Common myeloid progenitor, CD34-positive (primary cell): ENCODE data around the gene SLC28A3.
"Not testable (repeated sequence)": the region's sequence is repeated elsewhere in the genome, so short reads cannot be mapped to it uniquely, and the experiment has no call there.

Experiments used
- CTCF ChIA-PET: fragments of 350-600 bp; sonication (Branson Sonifier 250); formaldehyde crosslinking; loops from one replicate; lab custom pipeline; 2021; ENCODE audit warnings: antibody characterized with exemption; lab: Charles Lee
- POLR2A ChIA-PET: fragments of 350-600 bp; sonication (Branson Sonifier 250); formaldehyde crosslinking; loops from one replicate; lab custom pipeline; 2021; ENCODE audit warnings: antibody characterized with exemption; lab: Charles Lee
- DNase-seq, 3 donors: peaks; one replicate each; pipeline versions ENCODE4 v3.0.0 to v3.0.0-alpha.2; 2013
- H3K27ac ChIP-seq, 2 experiments: 1 replicate in 1 of 2; 2 replicates in 1 of 2; pipeline ENCODE4 v1.7.0; 2013; ENCODE audit warnings: inconsistent platforms in 2 of 2, low read length in 2 of 2, mild to moderate bottlenecking in 2 of 2, low read depth in 1 of 2, moderate library complexity in 1 of 2; ENCODE audit not compliant: severe bottlenecking in 2 of 2, insufficient read depth in 1 of 2, poor library complexity in 1 of 2
- H3K27me3 ChIP-seq, 5 experiments: replicated peaks in 2 of 5; 1 replicate in 3 of 5; 2 replicates in 2 of 5; pipeline versions ENCODE4 v1.6.1 to v1.7.0; 2013; ENCODE audit warnings: low read length in 4 of 5, mild to moderate bottlenecking in 2 of 5, moderate library complexity in 2 of 5, inconsistent platforms in 1 of 5; ENCODE audit not compliant: insufficient read depth in 5 of 5, control insufficient read depth in 4 of 5
- H3K36me3 ChIP-seq, 4 experiments: 1 replicate in 2 of 4; 2 replicates in 2 of 4; pipeline versions ENCODE4 v1.6.1 to v1.7.0; 2013; ENCODE audit warnings: low read length in 3 of 4, control low read depth in 1 of 4, mild to moderate bottlenecking in 1 of 4; ENCODE audit not compliant: control insufficient read depth in 4 of 4, insufficient read depth in 4 of 4
- H3K4me1 ChIP-seq, 4 experiments: 1 replicate in 3 of 4; 2 replicates in 1 of 4; pipeline versions ENCODE4 v1.6.1 to v1.7.1; 2013; ENCODE audit warnings: low read length in 3 of 4, mild to moderate bottlenecking in 3 of 4, control low read depth in 1 of 4, inconsistent platforms in 1 of 4, moderate library complexity in 1 of 4; ENCODE audit not compliant: control insufficient read depth in 4 of 4, insufficient read depth in 4 of 4; ENCODE audit errors: control extremely low read depth in 1 of 4
- H3K4me3 ChIP-seq, 7 experiments: 1 replicate in 4 of 7; 2 replicates in 3 of 7; pipeline versions ENCODE4 v1.5.1 to v1.7.0; 2013; ENCODE audit warnings: mild to moderate bottlenecking in 7 of 7, low read length in 6 of 7, moderate library complexity in 6 of 7, inconsistent platforms in 2 of 7, low read depth in 2 of 7, control low read depth in 1 of 7; ENCODE audit not compliant: insufficient read depth in 4 of 7, control insufficient read depth in 1 of 7; ENCODE audit errors: extremely low read depth in 1 of 7
- H3K9me3 ChIP-seq, 5 experiments: 1 replicate in 4 of 5; 2 replicates in 1 of 5; pipeline versions ENCODE4 v1.6.1 to v1.7.1; 2013; ENCODE audit warnings: low read length in 4 of 5, mild to moderate bottlenecking in 2 of 5, inconsistent platforms in 1 of 5, low read depth in 1 of 5, moderate library complexity in 1 of 5; ENCODE audit not compliant: control insufficient read depth in 4 of 5, insufficient read depth in 2 of 5; ENCODE audit errors: control extremely low read depth in 1 of 5
- WGBS: methylation state at CpG from one replicate; pipeline ENCODE4 v1.1.5; 2013; ENCODE audit not compliant: insufficient coverage; 5-methylcytosine and 5-hydroxymethylcytosine counted together

SLC28A3 gene

DNA sequence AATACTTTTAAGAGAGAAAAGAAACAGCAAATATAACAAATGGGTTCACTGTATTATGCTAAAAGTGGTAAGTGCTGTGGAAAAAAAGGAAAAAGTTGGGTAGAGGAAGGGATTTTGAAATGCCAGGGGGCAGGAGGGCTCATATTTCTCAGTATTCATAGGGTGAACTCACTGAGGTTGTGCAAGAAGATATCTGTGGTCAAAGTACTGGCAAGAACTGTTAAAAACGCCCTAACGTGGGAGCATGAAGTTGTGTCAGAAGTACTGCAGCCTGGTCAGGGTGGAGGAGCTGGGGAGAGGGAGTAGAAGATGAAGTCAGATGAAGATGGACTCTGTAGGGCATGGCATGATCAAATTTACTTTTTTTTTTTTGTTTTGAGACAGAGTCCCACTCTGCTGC lies 31.2 kb upstream of the SLC28A3 start:
- H3K27ac ChIP-seq = no peak overlapping the region
- WGBS = 81% methylated on average over 2 of the region's 2 CpGs

DNA sequence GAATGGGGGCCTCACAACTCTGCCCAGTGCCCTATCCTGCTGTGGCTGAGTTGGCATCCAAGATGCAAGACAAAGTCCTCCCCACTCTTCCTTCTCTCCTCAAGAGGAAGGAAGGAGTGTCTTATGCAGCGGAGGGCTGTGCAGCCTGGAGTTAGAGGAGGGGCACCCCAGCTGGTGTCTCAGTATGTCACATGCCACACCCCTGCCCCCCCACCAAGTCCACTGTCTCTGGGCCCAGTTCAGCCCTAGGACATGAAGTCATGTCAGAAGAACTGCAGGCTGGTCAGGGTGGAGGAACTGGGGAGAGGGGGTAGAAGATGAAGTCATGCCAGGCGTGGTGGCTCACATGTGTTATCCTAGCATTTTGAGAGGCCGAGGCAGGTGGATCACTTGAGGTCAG lies 28.0 kb upstream of the SLC28A3 start:
- WGBS = 100% methylated on average over 1 of the region's 3 CpGs
- Histone ChIP-seq H3K36me3 (no peaks in the 10 kb centered on the region), H3K27me3 (no peaks in the 10 kb centered on the region), H3K27ac (no peak overlapping the region), H3K4me3 (no peak overlapping the region), H3K9me3 (no peaks in the 10 kb centered on the region), H3K4me1 (peaks cover 0 to 36% (median 18%) of the 10 kb centered on the region in 4 experiments)
- POLR2A ChIA-PET = no interaction called here
- CTCF ChIA-PET = no interaction called here
- DNase-seq = no peak

More for the DNA sequence above, 31.2 kb upstream of the SLC28A3 start:
- Histone ChIP-seq H3K27me3 (no peaks in the 10 kb centered on the region), H3K4me3 (no peak overlapping the region), H3K36me3 (no peaks in the 10 kb centered on the region), H3K9me3 (no peaks in the 10 kb centered on the region), H3K4me1 (peaks cover 0 to 32% (median 16%) of the 10 kb centered on the region in 4 experiments)
- CTCF ChIA-PET = no interaction called here
- POLR2A ChIA-PET = no interaction called here
- DNase-seq = peak in 2 of 3 donors; percentile 4 to 30

DNA sequence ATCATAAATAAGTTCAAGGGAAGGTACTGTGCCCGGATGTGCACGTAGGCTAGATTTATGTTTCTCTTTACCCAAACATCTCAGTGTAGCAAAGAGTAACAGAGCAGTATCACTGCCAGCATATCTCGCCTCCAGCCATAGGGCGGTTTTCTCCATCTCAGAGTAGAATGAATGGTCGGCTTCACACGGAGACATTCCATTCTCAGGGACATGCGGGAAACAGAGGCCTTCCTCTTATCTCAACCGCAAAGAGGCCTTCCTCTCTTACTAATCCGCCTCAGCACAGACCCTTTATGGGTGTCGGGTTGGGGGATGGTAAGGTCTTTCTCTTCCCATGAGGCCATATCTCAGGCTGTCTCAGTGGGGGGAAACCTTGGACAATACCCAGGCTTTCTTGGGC lies 27.2 kb upstream of the SLC28A3 start:
- H3K4me3 ChIP-seq, H3K27me3 ChIP-seq, POLR2A ChIA-PET, H3K9me3 ChIP-seq, H3K27ac ChIP-seq, H3K36me3 ChIP-seq, CTCF ChIA-PET: not testable (repeated sequence)
- peak in 2 of 3 donors; percentile 3 to 66 for DNase-seq
- 33% methylated on average over 8 of the region's 10 CpGs for WGBS
- H3K4me1 ChIP-seq = peaks cover 0 to 36% (median 18%) of the 10 kb centered on the region in 4 experiments

DNA sequence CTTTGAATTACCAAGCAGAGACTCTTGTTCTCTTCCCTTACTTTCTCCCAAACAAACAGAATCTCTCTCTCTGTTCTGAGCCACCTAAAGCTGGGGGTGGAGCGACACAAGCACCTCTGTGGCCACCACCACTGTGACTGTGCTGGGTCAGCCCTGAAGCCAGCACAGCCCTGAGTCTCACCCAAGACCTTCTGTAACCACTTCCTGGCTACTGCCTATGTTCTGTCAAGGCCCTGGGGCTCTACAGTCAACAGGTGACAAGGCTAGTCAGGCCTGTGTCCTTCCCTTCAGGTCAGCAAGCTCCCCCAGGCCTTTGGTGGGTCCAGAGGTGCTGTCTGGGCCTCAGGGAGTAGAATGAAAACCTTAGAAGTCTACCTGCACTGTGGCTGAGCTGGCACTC lies 26.1 kb upstream of the SLC28A3 start:
- Histone ChIP-seq H3K4me1 (peaks cover 0 to 28% (median 18%) of the 10 kb centered on the region in 4 experiments), H3K4me3 (no peak overlapping the region), H3K9me3 (no peaks in the 10 kb centered on the region), H3K36me3 (no peaks in the 10 kb centered on the region), H3K27me3 (no peaks in the 10 kb centered on the region), H3K27ac (no peak overlapping the region)
- no peak for DNase-seq
- POLR2A ChIA-PET = interaction anchor here (0.6 kb wide), 1 partner anchor 29 kb away, joined by 3 read pairs; no protein-coding TSS in a partner anchor
- CTCF ChIA-PET = no interaction called here
- WGBS = 100% methylated on average over 1 of the region's 1 CpG

DNA sequence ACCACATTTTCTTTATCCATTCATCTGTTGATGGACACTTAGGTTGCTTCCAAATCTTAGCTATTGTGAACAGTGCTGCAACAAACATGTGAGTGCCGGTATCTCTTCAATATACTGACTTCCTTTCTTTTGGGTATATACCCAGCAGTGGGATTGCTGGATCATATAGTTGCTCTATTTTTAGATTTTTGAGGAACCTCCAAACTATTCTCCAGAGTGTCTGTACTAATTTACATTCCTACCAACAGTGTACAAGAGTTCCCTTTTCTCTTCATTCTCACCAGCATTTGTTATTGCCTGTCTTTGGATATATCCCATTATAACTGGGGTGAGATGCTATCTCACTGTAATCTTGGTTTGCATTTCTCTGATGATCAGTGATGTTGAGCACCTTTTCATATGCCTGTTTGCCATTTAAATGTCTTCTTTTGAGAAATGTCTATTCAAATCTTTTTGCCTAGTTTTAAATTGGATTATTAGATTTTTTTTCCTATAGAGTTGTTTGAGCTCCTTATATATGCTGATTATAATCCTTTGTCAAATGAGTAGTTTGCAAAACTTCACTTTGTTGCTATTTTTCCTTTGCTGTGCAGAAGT lies 24.4 kb upstream of the SLC28A3 start:
- H3K27me3 ChIP-seq, CTCF ChIA-PET, H3K4me3 ChIP-seq, H3K9me3 ChIP-seq, H3K36me3 ChIP-seq, H3K27ac ChIP-seq, POLR2A ChIA-PET, DNase-seq: not testable (repeated sequence)
- 80% methylated on average over 1 of the region's 1 CpG for WGBS
- H3K4me1 ChIP-seq = peaks cover 0 to 27% (median 18%) of the 10 kb centered on the region in 4 experiments

DNA sequence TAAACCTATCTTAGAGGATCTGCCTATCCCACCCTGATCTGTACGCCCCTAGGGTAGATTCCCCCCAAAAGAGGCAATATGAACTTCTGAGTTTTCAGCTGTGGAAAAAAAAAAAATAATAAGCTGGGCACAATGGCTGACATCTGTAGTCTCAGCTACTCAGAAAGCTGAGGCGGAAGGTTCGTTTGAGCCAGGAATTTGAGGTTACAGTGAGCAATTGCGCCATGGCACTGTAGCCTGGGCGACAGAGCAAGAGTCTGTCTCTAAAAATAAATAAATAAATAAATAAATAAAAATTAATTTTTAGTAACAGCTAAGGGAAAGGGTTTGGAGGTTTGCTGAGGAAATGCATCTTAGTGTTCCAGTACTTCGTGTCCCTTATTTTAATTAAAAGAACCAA lies 21.1 kb upstream of the SLC28A3 start:
- WGBS = 89% methylated on average over 1 of the region's 6 CpGs
- Histone ChIP-seq H3K9me3 (no peaks in the 10 kb centered on the region), H3K4me3 (no peak overlapping the region), H3K27ac (no peak overlapping the region), H3K36me3 (no peaks in the 10 kb centered on the region), H3K27me3 (no peaks in the 10 kb centered on the region), H3K4me1 (peaks cover 0 to 3% (median under 1%) of the 10 kb centered on the region in 4 experiments)
- DNase-seq = no peak
- CTCF ChIA-PET = no interaction called here
- POLR2A ChIA-PET = no interaction called here

DNA sequence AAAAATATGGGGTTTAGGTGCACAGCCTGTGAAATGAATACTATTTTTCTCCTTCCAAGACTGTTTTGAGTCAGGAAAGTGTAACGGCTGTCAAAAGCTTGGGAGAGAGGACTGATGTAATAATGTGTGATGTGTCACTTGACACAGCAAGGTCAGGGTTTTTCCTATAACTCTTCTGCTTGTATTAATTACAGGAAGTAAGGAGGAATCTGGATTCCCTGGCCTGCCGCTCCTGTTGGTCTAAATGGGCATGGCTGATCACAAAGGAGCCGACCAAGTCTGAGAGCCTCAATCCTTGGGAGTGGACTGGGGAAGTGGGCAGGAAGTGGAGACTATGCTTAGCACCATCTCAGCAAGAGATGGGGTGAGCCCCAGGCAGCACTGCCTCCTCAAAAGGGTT lies 16.7 kb upstream of the SLC28A3 start:
- ChIA-PET CTCF (interaction anchor here (0.5 kb wide), 1 partner anchor 1297 kb away, joined by 3 read pairs; no protein-coding TSS in a partner anchor), POLR2A (no interaction called here)
- no peak overlapping the region for H3K4me3 ChIP-seq
- H3K27ac ChIP-seq = no peak overlapping the region
- H3K9me3 ChIP-seq = no peaks in the 10 kb centered on the region
- H3K4me1 ChIP-seq = no peaks in the 10 kb centered on the region
- 100% methylated on average over 2 of the region's 3 CpGs for WGBS
- no peak for DNase-seq
- H3K27me3 ChIP-seq = no peaks in the 10 kb centered on the region
- H3K36me3 ChIP-seq = no peaks in the 10 kb centered on the region
